GM23248 (cell line): ENCODE data around the gene GLI2. TPM values are rescaled to one million over a fixed set of nuclear protein-coding genes. Genes with fewer than 3 reads are reported as not detected.

Source experiments
- DNase-seq: peaks from one replicate; pipeline ENCODE4 v3.0.0-alpha.2; 2015
- H2AFZ ChIP-seq: fragments of 200-600 bp; sonication (generic); 2 replicates; pipeline ENCODE4 v1.6.1; 2016; ENCODE audit warnings: antibody characterized with exemption
- H3F3A ChIP-seq: fragments of 200-600 bp; sonication (generic); 2 replicates; pipeline ENCODE4 v1.6.1; 2016; ENCODE audit warnings: mild to moderate bottlenecking, antibody characterized with exemption, mixed run types; ENCODE audit not compliant: insufficient read depth
- H3K27ac ChIP-seq: fragments of 200-600 bp; sonication (generic); 2 replicates; pipeline ENCODE4 v1.5.1; 2016; ENCODE audit warnings: mild to moderate bottlenecking
- H3K27me3 ChIP-seq: fragments of 200-600 bp; sonication (generic); replicated peaks from 2 replicates; pipeline ENCODE4 v1.6.1; 2016; ENCODE audit warnings: mild to moderate bottlenecking; ENCODE audit not compliant: insufficient read depth
- H3K36me3 ChIP-seq: fragments of 200-600 bp; sonication (generic); 2 replicates; pipeline ENCODE4 v1.6.1; 2016; ENCODE audit warnings: low read depth, mild to moderate bottlenecking
- H3K4me1 ChIP-seq: fragments of 200-600 bp; sonication (generic); 2 replicates; pipeline ENCODE4 v1.6.1; 2016; ENCODE audit warnings: mild to moderate bottlenecking; ENCODE audit not compliant: insufficient read depth
- H3K4me2 ChIP-seq: fragments of 200-600 bp; sonication (generic); one replicate; pipeline ENCODE4 v1.6.1; 2016; ENCODE audit warnings: mild to moderate bottlenecking; ENCODE audit not compliant: unreplicated experiment
- H3K4me3 ChIP-seq: fragments of 200-600 bp; sonication (generic); 2 replicates; pipeline ENCODE4 v1.5.1; 2016; ENCODE audit warnings: mild to moderate bottlenecking
- H3K79me2 ChIP-seq: fragments of 200-600 bp; sonication (generic); 2 replicates; pipeline ENCODE4 v1.6.1; 2016; ENCODE audit warnings: mild to moderate bottlenecking; ENCODE audit not compliant: insufficient read depth
- H3K9ac ChIP-seq: fragments of 200-600 bp; sonication (generic); 2 replicates; pipeline ENCODE4 v1.6.1; 2016; ENCODE audit warnings: mild to moderate bottlenecking
- H3K9me2 ChIP-seq: fragments of 200-600 bp; sonication (generic); 2 replicates; pipeline ENCODE4 v1.6.1; 2016; ENCODE audit warnings: mixed run types, mild to moderate bottlenecking, moderate library complexity; ENCODE audit not compliant: insufficient read depth
- H3K9me3 ChIP-seq: fragments of 200-600 bp; sonication (generic); one replicate; pipeline ENCODE4 v1.6.1; 2017; ENCODE audit warnings: low read depth
- H4K20me1 ChIP-seq: fragments of 200-600 bp; sonication (generic); 2 replicates; pipeline ENCODE4 v1.6.0; 2016; ENCODE audit not compliant: insufficient read depth
- EZH2 ChIP-seq: fragments of 200-600 bp; sonication (generic); IDR thresholded peaks from 2 replicates; pipeline ENCODE4 v1.6.1; 2018; ENCODE audit warnings: antibody characterized with exemption, mild to moderate bottlenecking; ENCODE audit not compliant: insufficient read depth, poor library complexity, severe bottlenecking
- EZH2phosphoT487 ChIP-seq: fragments of 200-600 bp; sonication (generic); IDR thresholded peaks from 2 replicates; pipeline ENCODE4 v1.6.1; 2018; ENCODE audit warnings: antibody characterized with exemption, moderate library complexity, mild to moderate bottlenecking, low read depth; ENCODE audit not compliant: insufficient read depth
- whole genome bisulfite sequencing, 2 experiments: methylation state at CpG; one replicate each; pipeline ENCODE4 v1.1.6; 2015 to 2017; ENCODE audit warnings: low lambda C conversion rate in 2 of 2, low coverage in 1 of 2; ENCODE audit errors: missing lambda C conversion rate in 2 of 2; 5-methylcytosine and 5-hydroxymethylcytosine counted together
- in situ Hi-C: fragments of 300-500 bp; cut with MboI; formaldehyde crosslinking; loops from 2 replicates; pipeline ENCODE4 v1.15.0; 2020
- polyA plus RNA-seq: library from polyadenylated mRNA; unstranded; fragments of >200 nt; fragmentation: Nextera tagmentation; extraction: Ambion mirVana; gene quantifications from 2 replicates; pipeline ENCODE4 v1.2.1, GENCODE V29; 2016
- total RNA-seq: library from RNA; depleted of rRNA; stranded (reverse); fragments of >200 nt; shearing (Covaris generic); gene quantifications from 2 replicates; pipeline ENCODE4 v1.2.3, GENCODE V29; 2014

GLI2 gene
- total and polyA plus RNA-seq, 2 experiments from 2014 or later, result 8.3 to 9.0 TPM

GRCh38 chr2:120771111-120771780, 35.6 kb downstream of the GLI2 start:
- peaks cover 31% of the 10 kb centered on the region for H3K4me1 ChIP-seq
- no peaks in the 10 kb centered on the region for H3K9me2 ChIP-seq
- peak overlapping the region; percentile 56 for H3K9ac ChIP-seq
- H3F3A ChIP-seq, result peaks cover 29% of the 10 kb centered on the region
- H3K9me3 ChIP-seq, result no peaks in the 10 kb centered on the region
- H3K79me2 ChIP-seq, result peaks cover 89% of the 10 kb centered on the region
- peak overlapping the region; percentile 46 for H3K4me2 ChIP-seq
- H3K4me3 ChIP-seq, result 0 out of 2 replicates have a peak overlapping the region, but pooled peaks have one; percentile 9
- no peak for TF ChIP-seq EZH2
- no peak for TF ChIP-seq EZH2phosphoT487
- H4K20me1 ChIP-seq, result no peaks in the 10 kb centered on the region
- no peaks in the 10 kb centered on the region for H3K27me3 ChIP-seq
- 22 to 23% methylated on average over 14 of the region's 14 CpGs for WGBS, 2 experiments
- in situ Hi-C loops, result no loop called here
- peak; percentile 97 for DNase-seq
- peak overlapping the region; percentile 80 for H3K27ac ChIP-seq
- H2AFZ ChIP-seq, result no peak overlapping the region
- H3K36me3 ChIP-seq, result no peaks in the 10 kb centered on the region

- Histone ChIP-seq H4K20me1 (no peaks in the 10 kb centered on the region), H3K4me1 (peaks cover 25% of the 10 kb centered on the region), H3K9me2 (no peaks in the 10 kb centered on the region), H3K4me2 (peak overlapping the region; percentile 19), H3F3A (peaks cover 29% of the 10 kb centered on the region), H3K36me3 (no peaks in the 10 kb centered on the region), H3K9me3 (no peaks in the 10 kb centered on the region), H2AFZ (no peak overlapping the region), H3K27me3 (no peaks in the 10 kb centered on the region), H3K79me2 (peaks cover 89% of the 10 kb centered on the region), H3K9ac (peak overlapping the region; percentile 56), H3K27ac (peak overlapping the region; percentile 80), H3K4me3 (0 out of 2 replicates have a peak overlapping the region, but pooled peaks have one; percentile 9)
- in situ Hi-C loops, result no loop called here
- 4 to 11% methylated on average over 5 of the region's 5 CpGs for WGBS, 2 experiments
- no peak for DNase-seq
- TF ChIP-seq EZH2, result no peak
- TF ChIP-seq EZH2phosphoT487, result no peak
Measured at GRCh38 chr2:120771781-120772208, 36.1 kb downstream of the GLI2 start.

- H4K20me1 ChIP-seq, result no peaks in the 10 kb centered on the region
- H3K36me3 ChIP-seq, result no peaks in the 10 kb centered on the region
- H3K9me2 ChIP-seq, result no peaks in the 10 kb centered on the region
- WGBS, 2 experiments, result 68 to 77% methylated on average over 5 of the region's 5 CpGs
- in situ Hi-C loops, result no loop called here
- H3K79me2 ChIP-seq, result peaks cover 89% of the 10 kb centered on the region
- TF ChIP-seq EZH2phosphoT487, result no peak
- no peak for TF ChIP-seq EZH2
- DNase-seq, result peak; percentile 40
- peak overlapping the region; percentile 56 for H3K9ac ChIP-seq
- peaks cover 29% of the 10 kb centered on the region for H3F3A ChIP-seq
- no peak overlapping the region for H2AFZ ChIP-seq
- peak overlapping the region; percentile 19 for H3K4me2 ChIP-seq
- 0 out of 2 replicates have a peak overlapping the region, but pooled peaks have one; percentile 9 for H3K4me3 ChIP-seq
- no peaks in the 10 kb centered on the region for H3K27me3 ChIP-seq
- peaks cover 25% of the 10 kb centered on the region for H3K4me1 ChIP-seq
- peak overlapping the region; percentile 80 for H3K27ac ChIP-seq
- H3K9me3 ChIP-seq, result no peaks in the 10 kb centered on the region
Measured at GRCh38 chr2:120772261-120772660, 36.6 kb downstream of the GLI2 start.

- Histone ChIP-seq H3K4me1 (peaks cover 32% of the 10 kb centered on the region), H3K79me2 (peaks cover 89% of the 10 kb centered on the region), H3K4me3 (no peak overlapping the region), H2AFZ (no peak overlapping the region), H3K9ac (no peak overlapping the region), H3K9me2 (no peaks in the 10 kb centered on the region), H3K36me3 (no peaks in the 10 kb centered on the region), H4K20me1 (no peaks in the 10 kb centered on the region), H3K27ac (peak overlapping the region; percentile 80), H3K4me2 (no peak overlapping the region), H3K9me3 (no peaks in the 10 kb centered on the region), H3K27me3 (no peaks in the 10 kb centered on the region), H3F3A (peaks cover 29% of the 10 kb centered on the region)
- WGBS, 2 experiments, result 96 to 98% methylated on average over 17 of the region's 17 CpGs
- DNase-seq, result no peak
- in situ Hi-C loops, result no loop called here
- TF ChIP-seq EZH2phosphoT487, result no peak
- TF ChIP-seq EZH2, result no peak
Measured at GRCh38 chr2:120773186-120773800, 37.6 kb downstream of the GLI2 start.
